Globus pallidus (tissue), 1 donor: Measurements from ENCODE around the gene RBFOX2.

Experiments used
- DNase-seq: peaks from one replicate; pipeline ENCODE4 v3.0.0-alpha.2; 2015; ENCODE audit warnings: low spot score

RBFOX2 gene

GRCh38 chr22:35899736-35900135, 128.9 kb downstream of the RBFOX2 start:
- DNase-seq: no peak

GRCh38 chr22:35896111-35896705, 132.4 kb downstream of the RBFOX2 start:
- DNase-seq: no peak

- DNase-seq: peak; percentile 67
Measured at GRCh38 chr22:35894937-35895708, 133.5 kb downstream of the RBFOX2 start.

GRCh38 chr22:35894464-35894878, 134.2 kb downstream of the RBFOX2 start:
- DNase-seq: no peak

- DNase-seq: no peak
Measured at GRCh38 chr22:35893698-35894097, 134.9 kb downstream of the RBFOX2 start.

GRCh38 chr22:35892192-35892591, 136.4 kb downstream of the RBFOX2 start:
- no peak for DNase-seq

- DNase-seq: no peak
Measured at GRCh38 chr22:35891442-35891841, 137.2 kb downstream of the RBFOX2 start.

- DNase-seq: no peak
Measured at GRCh38 chr22:35889071-35889470, 139.6 kb downstream of the RBFOX2 start.

GRCh38 chr22:35888181-35888870, 140.3 kb downstream of the RBFOX2 start:
- DNase-seq: no peak

- DNase-seq: no peak
Measured at GRCh38 chr22:35887296-35887875, 141.2 kb downstream of the RBFOX2 start.

- DNase-seq: no peak
Measured at GRCh38 chr22:35886309-35886708, 142.3 kb downstream of the RBFOX2 start.

GRCh38 chr22:35884529-35884928, 144.1 kb downstream of the RBFOX2 start:
- no peak for DNase-seq

- no peak for DNase-seq
Measured at GRCh38 chr22:35883031-35883620, 145.5 kb downstream of the RBFOX2 start.

- no peak for DNase-seq
Measured at GRCh38 chr22:35882211-35883030, 146.2 kb downstream of the RBFOX2 start.

GRCh38 chr22:35879351-35879750, 149.3 kb downstream of the RBFOX2 start:
- DNase-seq: no peak

GRCh38 chr22:35873426-35873825, 155.2 kb downstream of the RBFOX2 start:
- DNase-seq: no peak

GRCh38 chr22:35872451-35872850, 156.2 kb downstream of the RBFOX2 start:
- no peak for DNase-seq

- no peak for DNase-seq
Measured at GRCh38 chr22:35870517-35871293, 157.9 kb downstream of the RBFOX2 start.

GRCh38 chr22:35868938-35869337, 159.7 kb downstream of the RBFOX2 start:
- no peak for DNase-seq

- no peak for DNase-seq
Measured at GRCh38 chr22:35866651-35867050, 162.0 kb downstream of the RBFOX2 start.
